Neutrophil (primary cell): ENCODE results near the gene IRF2BP2.

Source experiments
- H3K27ac ChIP-seq: fragments of 200-600 bp; sonication (generic); 2 replicates; pipeline ENCODE4 v1.5.1; 2016; ENCODE audit warnings: mild to moderate bottlenecking, moderate library complexity
- H3K27me3 ChIP-seq: fragments of 200-600 bp; sonication (generic); 2 replicates; pipeline ENCODE4 v1.6.0; 2016; ENCODE audit warnings: mild to moderate bottlenecking
- H3K36me3 ChIP-seq: fragments of 200-600 bp; sonication (generic); 2 replicates; pipeline ENCODE4 v1.5.1; 2017
- H3K4me1 ChIP-seq, 2 experiments: fragments of 200-600 bp in 1 of 2; sonication (generic) in 1 of 2; 1 replicate in 1 of 2; 2 replicates in 1 of 2; pipeline versions ENCODE4 v1.5.1 to v1.6.1; 2013 to 2016; ENCODE audit warnings: low read depth in 1 of 2, low read length in 1 of 2, mild to moderate bottlenecking in 1 of 2, moderate library complexity in 1 of 2; ENCODE audit not compliant: control insufficient read depth in 1 of 2, insufficient read depth in 1 of 2
- H3K4me3 ChIP-seq, 2 experiments: fragments of 200-600 bp in 1 of 2; sonication (generic) in 1 of 2; 1 replicate in 1 of 2; 2 replicates in 1 of 2; pipeline ENCODE4 v1.5.1; 2013 to 2016; ENCODE audit warnings: low read depth in 1 of 2, low read length in 1 of 2, mild to moderate bottlenecking in 1 of 2, moderate library complexity in 1 of 2
- H3K9me3 ChIP-seq: fragments of 200-600 bp; sonication (generic); 2 replicates; pipeline ENCODE4 v1.5.1; 2016
- CTCF ChIP-seq: fragments of 200-600 bp; sonication (generic); IDR thresholded peaks from 2 replicates; pipeline ENCODE4 v1.5.1; 2016; ENCODE audit warnings: antibody characterized with exemption

Gene IRF2BP2

GRCh38 chr1:234581063-234581714 is 28.8 kb downstream of the IRF2BP2 start:
- Histone ChIP-seq H3K36me3 (no peaks in the 10 kb centered on the region), H3K27ac (no peak overlapping the region), H3K27me3 (no peaks in the 10 kb centered on the region), H3K4me3 (no peak overlapping the region), H3K4me1 (no peaks in the 10 kb centered on the region), H3K9me3 (no peaks in the 10 kb centered on the region)
- no peak for TF ChIP-seq CTCF

- Histone ChIP-seq H3K27me3 (no peaks in the 10 kb centered on the region), H3K36me3 (no peaks in the 10 kb centered on the region), H3K9me3 (no peaks in the 10 kb centered on the region), H3K4me3 (no peak overlapping the region), H3K27ac (no peak overlapping the region), H3K4me1 (no peaks in the 10 kb centered on the region)
- no peak for TF ChIP-seq CTCF
Measured at GRCh38 chr1:234579967-234580366, 30.0 kb downstream of the IRF2BP2 start.

GRCh38 chr1:234578735-234579134 is 31.2 kb downstream of the IRF2BP2 start:
- no peak overlapping the region for H3K27ac ChIP-seq
- no peak for TF ChIP-seq CTCF
- peaks cover 5% of the 10 kb centered on the region in 2 experiments for H3K4me1 ChIP-seq
- H3K4me3 ChIP-seq = no peak overlapping the region
- no peaks in the 10 kb centered on the region for H3K27me3 ChIP-seq
- no peaks in the 10 kb centered on the region for H3K9me3 ChIP-seq
- H3K36me3 ChIP-seq = no peaks in the 10 kb centered on the region

GRCh38 chr1:234578087-234578486 is 31.9 kb downstream of the IRF2BP2 start:
- H3K36me3 ChIP-seq = no peaks in the 10 kb centered on the region
- H3K27ac ChIP-seq = no peak overlapping the region
- TF ChIP-seq CTCF = no peak
- H3K9me3 ChIP-seq = no peaks in the 10 kb centered on the region
- peaks cover 8% of the 10 kb centered on the region in 2 experiments for H3K4me1 ChIP-seq
- no peak overlapping the region for H3K4me3 ChIP-seq
- H3K27me3 ChIP-seq = no peaks in the 10 kb centered on the region

GRCh38 chr1:234573711-234574299 is 36.2 kb downstream of the IRF2BP2 start:
- no peaks in the 10 kb centered on the region for H3K9me3 ChIP-seq
- no peak overlapping the region for H3K27ac ChIP-seq
- no peak overlapping the region for H3K4me3 ChIP-seq
- peaks cover 8% of the 10 kb centered on the region in 2 experiments for H3K4me1 ChIP-seq
- H3K27me3 ChIP-seq = no peaks in the 10 kb centered on the region
- H3K36me3 ChIP-seq = no peaks in the 10 kb centered on the region
- no peak for TF ChIP-seq CTCF
